ENCODE data around the gene NEIL1.
A peak's percentile ranks its signal among the peaks of the same experiment; 100 is the strongest.

DNA sequence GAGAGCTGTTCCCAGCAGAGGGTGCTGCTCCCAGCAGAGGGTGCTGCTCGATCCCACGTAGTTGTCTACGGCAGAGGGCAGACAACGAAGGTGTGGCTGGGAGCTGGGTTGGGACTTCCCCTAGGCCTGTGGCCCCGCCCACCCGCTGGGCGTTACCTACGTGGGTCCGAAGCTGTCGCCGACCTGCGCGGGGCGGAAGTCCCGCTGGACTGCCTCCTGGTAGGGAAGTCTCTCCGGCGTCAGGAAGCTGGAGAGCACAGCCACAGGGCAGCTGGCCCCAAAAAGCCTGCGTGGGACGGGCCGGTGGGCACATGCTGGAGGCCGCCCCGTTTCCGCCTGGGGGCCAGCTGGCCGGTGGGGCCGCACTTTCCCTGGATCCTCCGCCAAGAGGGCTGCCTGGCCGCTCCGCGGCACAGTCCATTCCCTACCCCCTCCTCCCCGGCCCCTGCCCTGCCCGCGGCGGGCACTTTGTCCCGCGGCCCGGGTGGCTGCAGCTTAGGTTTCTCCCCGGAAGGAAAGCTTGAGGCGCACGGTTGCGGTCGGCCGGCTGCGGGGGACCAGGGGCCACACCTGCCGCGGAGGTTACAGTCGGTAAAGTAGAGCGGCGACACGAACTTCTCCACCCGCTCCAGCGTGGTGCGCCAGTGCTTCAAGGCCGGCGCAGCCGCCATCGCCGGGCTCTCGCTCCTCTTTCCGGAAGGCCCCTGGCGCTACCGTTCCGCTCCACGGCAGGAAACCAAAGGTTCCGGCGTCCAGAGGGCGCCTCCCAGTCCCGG is 21.3 kb downstream of the NEIL1 start, which contains the start of gene MAN2C1:
- TF ChIP-seq, protein P1, sequence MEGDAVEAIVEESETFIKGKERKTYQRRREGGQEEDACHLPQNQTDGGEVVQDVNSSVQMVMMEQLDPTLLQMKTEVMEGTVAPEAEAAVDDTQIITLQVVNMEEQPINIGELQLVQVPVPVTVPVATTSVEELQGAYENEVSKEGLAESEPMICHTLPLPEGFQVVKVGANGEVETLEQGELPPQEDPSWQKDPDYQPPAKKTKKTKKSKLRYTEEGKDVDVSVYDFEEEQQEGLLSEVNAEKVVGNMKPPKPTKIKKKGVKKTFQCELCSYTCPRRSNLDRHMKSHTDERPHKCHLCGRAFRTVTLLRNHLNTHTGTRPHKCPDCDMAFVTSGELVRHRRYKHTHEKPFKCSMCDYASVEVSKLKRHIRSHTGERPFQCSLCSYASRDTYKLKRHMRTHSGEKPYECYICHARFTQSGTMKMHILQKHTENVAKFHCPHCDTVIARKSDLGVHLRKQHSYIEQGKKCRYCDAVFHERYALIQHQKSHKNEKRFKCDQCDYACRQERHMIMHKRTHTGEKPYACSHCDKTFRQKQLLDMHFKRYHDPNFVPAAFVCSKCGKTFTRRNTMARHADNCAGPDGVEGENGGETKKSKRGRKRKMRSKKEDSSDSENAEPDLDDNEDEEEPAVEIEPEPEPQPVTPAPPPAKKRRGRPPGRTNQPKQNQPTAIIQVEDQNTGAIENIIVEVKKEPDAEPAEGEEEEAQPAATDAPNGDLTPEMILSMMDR (IDR thresholded peaks at IDR 0.05), result peak; percentile 53 to 91 (median 66)
- peak; percentile 92 to 94 for TF ChIP-seq POLR2AphosphoS5 (IDR thresholded peaks at IDR 0.05)
- peak in 1 of 4 donors; percentile 70 for TF ChIP-seq EP300 (IDR thresholded peaks at IDR 0.05)
- peak; percentile 36 to 95 (median 92) for TF ChIP-seq POLR2A (IDR thresholded peaks at IDR 0.05)
